CD14-positive monocyte (primary cell): ENCODE results near the gene SETD6. TPM values are rescaled to one million over a fixed set of nuclear protein-coding genes. Genes with fewer than 3 reads are reported as not detected.

Experiments
- DNase-seq, 3 donors: peaks; one replicate each; pipeline ENCODE4 v3.0.0-alpha.2; 2011 to 2022
- H2AFZ ChIP-seq: 2 replicates; pipeline ENCODE4 v1.6.0; 2012; ENCODE audit warnings: mild to moderate bottlenecking, low read depth, low read length, inconsistent platforms; ENCODE audit not compliant: insufficient read depth, poor library complexity, severe bottlenecking
- H3K27ac ChIP-seq, 2 donors: 1 replicate in 1 of 2; 2 replicates in 1 of 2; pipeline ENCODE4 v1.5.1; 2012 to 2013; ENCODE audit warnings: low read length in 2 of 2, control low read depth in 1 of 2, inconsistent platforms in 1 of 2, low read depth in 1 of 2, mild to moderate bottlenecking in 1 of 2
- H3K27me3 ChIP-seq, 2 donors: one replicate each; pipeline versions ENCODE4 v1.6.0 to v1.6.1; 2011 to 2013; ENCODE audit warnings: low read length in 2 of 2; ENCODE audit not compliant: control insufficient read depth in 2 of 2, insufficient read depth in 2 of 2
- H3K36me3 ChIP-seq, 2 donors: replicated peaks in 1 of 2; 1 replicate in 1 of 2; 2 replicates in 1 of 2; pipeline versions ENCODE4 v1.5.1 to v1.6.1; 2012 to 2013; ENCODE audit warnings: low read length in 2 of 2, control low read depth in 1 of 2, inconsistent platforms in 1 of 2, mild to moderate bottlenecking in 1 of 2; ENCODE audit not compliant: insufficient read depth in 2 of 2, control insufficient read depth in 1 of 2
- H3K4me1 ChIP-seq, 2 donors: 1 replicate in 1 of 2; 2 replicates in 1 of 2; pipeline versions ENCODE4 v1.5.1 to v1.6.1; 2012 to 2013; ENCODE audit warnings: low read length in 2 of 2, control low read depth in 1 of 2, inconsistent platforms in 1 of 2, mild to moderate bottlenecking in 1 of 2, moderate library complexity in 1 of 2; ENCODE audit not compliant: insufficient read depth in 2 of 2, control insufficient read depth in 1 of 2
- H3K4me2 ChIP-seq: replicated peaks from 2 replicates; pipeline ENCODE3; 2012; ENCODE audit warnings: low read length, moderate library complexity, mild to moderate bottlenecking; ENCODE audit not compliant: poor library complexity, severe bottlenecking; ENCODE audit errors: extremely low read depth
- H3K4me3 ChIP-seq, 3 experiments: fragments of 200-600 bp in 1 of 3; sonication (generic) in 1 of 3; replicated peaks in 1 of 3; 1 replicate in 2 of 3; 2 replicates in 1 of 3; pipeline ENCODE4 v1.5.1; 2011 to 2013; ENCODE audit warnings: low read length in 3 of 3, mild to moderate bottlenecking in 3 of 3, control low read depth in 2 of 3, low read depth in 2 of 3, inconsistent platforms in 1 of 3, moderate library complexity in 1 of 3
- H3K79me2 ChIP-seq: 2 replicates; pipeline ENCODE4 v1.6.0; 2012; ENCODE audit warnings: mild to moderate bottlenecking, control low read depth, inconsistent platforms, low read length, moderate library complexity; ENCODE audit not compliant: insufficient read depth
- H3K9ac ChIP-seq: 2 replicates; pipeline ENCODE4 v1.6.0; 2017; ENCODE audit warnings: low read length, mild to moderate bottlenecking; ENCODE audit not compliant: insufficient read depth, poor library complexity, severe bottlenecking
- H3K9me3 ChIP-seq, 2 donors: replicated peaks in 1 of 2; 1 replicate in 1 of 2; 2 replicates in 1 of 2; pipeline versions ENCODE4 v1.5.1 to v1.6.1; 2012 to 2013; ENCODE audit warnings: low read length in 2 of 2, control low read depth in 1 of 2; ENCODE audit not compliant: control insufficient read depth in 1 of 2, insufficient read depth in 1 of 2
- H4K20me1 ChIP-seq: 2 replicates; pipeline ENCODE4 v1.6.0; 2012; ENCODE audit warnings: mild to moderate bottlenecking, low read length, control low read depth, moderate library complexity; ENCODE audit not compliant: insufficient read depth
- H3K27ac Mint-ChIP-seq, 7 donors: one replicate each; pipeline ENCODE4 v1.8.0; 2020; ENCODE audit warnings: mild to moderate bottlenecking in 7 of 7, mixed read lengths in 7 of 7, moderate library complexity in 6 of 7, inconsistent platforms in 2 of 7
- H3K27me3 Mint-ChIP-seq, 3 donors: one replicate each; pipeline ENCODE4 v1.8.0; 2021 to 2022; ENCODE audit warnings: low read depth in 3 of 3, mild to moderate bottlenecking in 3 of 3, mixed read lengths in 3 of 3, moderate library complexity in 3 of 3, inconsistent platforms in 1 of 3
- H3K36me3 Mint-ChIP-seq, 2 donors: one replicate each; pipeline ENCODE4 v1.8.0; 2020; ENCODE audit warnings: mixed read lengths in 2 of 2, inconsistent platforms in 1 of 2, mild to moderate bottlenecking in 1 of 2
- H3K4me1 Mint-ChIP-seq: one replicate; pipeline ENCODE4 v1.8.0; 2020; ENCODE audit warnings: mild to moderate bottlenecking, mixed read lengths
- H3K4me3 Mint-ChIP-seq, 2 donors: one replicate each; pipeline ENCODE4 v1.8.0; 2020; ENCODE audit warnings: mild to moderate bottlenecking in 2 of 2, mixed read lengths in 2 of 2, moderate library complexity in 1 of 2
- H3K9me3 Mint-ChIP-seq, 7 donors: one replicate each; pipeline ENCODE4 v1.8.0; 2020 to 2022; ENCODE audit warnings: mixed read lengths in 7 of 7, mild to moderate bottlenecking in 6 of 7, moderate library complexity in 6 of 7, inconsistent platforms in 2 of 7
- WGBS: methylation state at CpG from one replicate; pipeline ENCODE4 v1.1.5; 2013; ENCODE audit warnings: missing lambda C conversion rate; ENCODE audit not compliant: insufficient coverage; 5-methylcytosine and 5-hydroxymethylcytosine counted together
- intact Hi-C, 2 donors: fragments of 100-400 bp; cut with micrococcal nuclease; formaldehyde crosslinking; loops; one replicate each; pipeline versions ENCODE4 v1.15.0 to v1.15.1; 2023
- polyA plus RNA-seq, 3 donors: library from polyadenylated mRNA; depleted of rRNA in 1 of 3; unstranded in 2 of 3; stranded (reverse) in 1 of 3; fragments of 300-500 nt in 2 of 3; fragments of >200 nt in 1 of 3; fragmentation: Illumina TruSeq in 2 of 3; gene quantifications; 1 replicate in 2 of 3; 2 replicates in 1 of 3; pipeline ENCODE4 v1.2.3, GENCODE V29; 2012 to 2021
- TF ChIP-seq, protein P1 (sequence below): fragments of 200-600 bp; IDR thresholded peaks from one replicate; pipeline ENCODE4 v1.8.0; 2022; ENCODE audit warnings: antibody characterized with exemption, mild to moderate bottlenecking

The SETD6 gene
- polyA plus RNA-seq, 3 donors: 2.5 to 13.7 (median 3.4) TPM

DNA sequence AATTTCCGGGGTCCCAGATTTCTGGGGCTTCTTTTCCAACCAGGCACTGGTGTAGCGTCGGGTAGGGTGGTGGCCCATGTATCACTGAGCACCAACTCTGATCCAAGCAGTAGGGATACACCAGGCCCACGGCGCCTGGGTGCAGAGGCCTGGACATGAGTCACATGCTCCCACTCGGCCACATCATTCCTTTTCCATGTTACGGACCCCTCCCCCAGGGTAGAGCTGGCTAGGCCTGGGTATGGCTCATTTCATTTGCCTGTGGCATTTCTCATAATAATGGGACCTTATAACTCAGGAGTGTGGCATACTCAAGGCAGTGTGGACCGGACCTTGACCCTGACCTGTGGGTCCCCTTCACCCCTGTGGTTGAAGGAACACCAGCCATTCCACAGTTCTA lies 33.4 kb upstream of the SETD6 start:
- Mint-ChIP-seq H3K9me3 (no peaks in the 10 kb centered on the region), H3K27me3 (peaks cover 9 to 22% (median 22%) of the 10 kb centered on the region in 3 donors), H3K27ac (no peak overlapping the region), H3K36me3 (no peaks in the 10 kb centered on the region), H3K4me1 (no peaks in the 10 kb centered on the region), H3K4me3 (no peak overlapping the region)
- Histone ChIP-seq H3K79me2 (no peaks in the 10 kb centered on the region), H2AFZ (no peak overlapping the region), H3K27ac (no peak overlapping the region), H3K4me3 (no peak overlapping the region), H3K27me3 (no peaks in the 10 kb centered on the region), H3K9me3 (no peaks in the 10 kb centered on the region), H4K20me1 (no peaks in the 10 kb centered on the region), H3K4me1 (no peaks in the 10 kb centered on the region), H3K4me2 (no peak overlapping the region), H3K36me3 (no peaks in the 10 kb centered on the region), H3K9ac (no peak overlapping the region)
- DNase-seq: no peak
- TF ChIP-seq, protein P1, sequence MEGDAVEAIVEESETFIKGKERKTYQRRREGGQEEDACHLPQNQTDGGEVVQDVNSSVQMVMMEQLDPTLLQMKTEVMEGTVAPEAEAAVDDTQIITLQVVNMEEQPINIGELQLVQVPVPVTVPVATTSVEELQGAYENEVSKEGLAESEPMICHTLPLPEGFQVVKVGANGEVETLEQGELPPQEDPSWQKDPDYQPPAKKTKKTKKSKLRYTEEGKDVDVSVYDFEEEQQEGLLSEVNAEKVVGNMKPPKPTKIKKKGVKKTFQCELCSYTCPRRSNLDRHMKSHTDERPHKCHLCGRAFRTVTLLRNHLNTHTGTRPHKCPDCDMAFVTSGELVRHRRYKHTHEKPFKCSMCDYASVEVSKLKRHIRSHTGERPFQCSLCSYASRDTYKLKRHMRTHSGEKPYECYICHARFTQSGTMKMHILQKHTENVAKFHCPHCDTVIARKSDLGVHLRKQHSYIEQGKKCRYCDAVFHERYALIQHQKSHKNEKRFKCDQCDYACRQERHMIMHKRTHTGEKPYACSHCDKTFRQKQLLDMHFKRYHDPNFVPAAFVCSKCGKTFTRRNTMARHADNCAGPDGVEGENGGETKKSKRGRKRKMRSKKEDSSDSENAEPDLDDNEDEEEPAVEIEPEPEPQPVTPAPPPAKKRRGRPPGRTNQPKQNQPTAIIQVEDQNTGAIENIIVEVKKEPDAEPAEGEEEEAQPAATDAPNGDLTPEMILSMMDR: no peak
- 67% methylated on average over 3 of the region's 8 CpGs for WGBS
- intact Hi-C loops: no loop called here

DNA sequence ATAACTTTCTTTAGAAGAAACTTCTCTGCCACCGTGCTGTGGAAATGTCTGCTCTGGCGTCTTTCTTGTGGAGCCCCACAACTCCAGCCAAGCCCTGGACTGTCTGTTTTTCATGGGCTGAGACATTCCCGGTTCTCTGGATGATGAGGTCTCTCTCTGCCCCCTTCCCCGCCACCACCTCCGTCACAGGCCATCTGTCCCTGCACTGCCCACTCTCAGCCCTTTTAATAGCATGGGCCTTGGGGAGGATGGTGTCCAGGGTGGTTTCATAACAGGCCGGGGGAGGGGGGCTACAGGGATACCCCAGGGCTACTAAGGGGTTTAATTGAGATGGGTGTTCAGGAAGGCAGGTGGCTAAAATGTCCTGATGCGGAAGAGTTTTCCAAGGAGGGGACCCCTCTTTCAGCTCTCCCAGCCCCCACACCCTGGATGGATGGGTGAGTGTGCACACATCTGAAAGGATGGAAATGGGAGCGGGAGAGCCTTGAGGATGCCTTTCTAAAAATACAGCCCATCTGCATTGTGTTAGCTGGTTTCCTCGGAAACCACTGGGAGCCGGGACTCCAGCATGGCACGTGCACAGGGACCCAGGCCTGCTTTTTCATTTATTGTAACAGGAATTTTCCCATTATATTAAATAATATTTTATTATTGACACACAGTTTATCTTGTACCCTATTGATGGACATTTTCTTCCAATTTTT lies 30.0 kb upstream of the SETD6 start:
- H3K79me2 ChIP-seq: no peaks in the 10 kb centered on the region
- H3K36me3 ChIP-seq: no peaks in the 10 kb centered on the region
- H3K9ac ChIP-seq: no peak overlapping the region
- DNase-seq: no peak
- H3K4me3 Mint-ChIP-seq: no peak overlapping the region
- no peak overlapping the region for H2AFZ ChIP-seq
- intact Hi-C loops: no loop called here
- no peaks in the 10 kb centered on the region for H3K27me3 ChIP-seq
- H3K4me2 ChIP-seq: no peak overlapping the region
- H3K4me3 ChIP-seq: no peak overlapping the region
- WGBS: 59% methylated on average over 3 of the region's 11 CpGs
- H4K20me1 ChIP-seq: no peaks in the 10 kb centered on the region
- no peaks in the 10 kb centered on the region for H3K4me1 Mint-ChIP-seq
- H3K4me1 ChIP-seq: peaks cover 0 to 4% of the 10 kb centered on the region in 2 donors
- TF ChIP-seq, protein P1: no peak
- H3K27ac ChIP-seq: no peak overlapping the region
- no peaks in the 10 kb centered on the region for H3K9me3 ChIP-seq
- no peaks in the 10 kb centered on the region for H3K36me3 Mint-ChIP-seq
- peaks cover 13 to 23% (median 18%) of the 10 kb centered on the region in 3 donors for H3K27me3 Mint-ChIP-seq
- no peaks in the 10 kb centered on the region for H3K9me3 Mint-ChIP-seq
- H3K27ac Mint-ChIP-seq: no peak overlapping the region
